ENCODE measurements around the gene GNPTG. TPM values are rescaled to one million over a fixed set of nuclear protein-coding genes. Genes with fewer than 3 reads are reported as not detected.

GNPTG gene
- total RNA-seq, 1 donor = 69.1 TPM

DNA sequence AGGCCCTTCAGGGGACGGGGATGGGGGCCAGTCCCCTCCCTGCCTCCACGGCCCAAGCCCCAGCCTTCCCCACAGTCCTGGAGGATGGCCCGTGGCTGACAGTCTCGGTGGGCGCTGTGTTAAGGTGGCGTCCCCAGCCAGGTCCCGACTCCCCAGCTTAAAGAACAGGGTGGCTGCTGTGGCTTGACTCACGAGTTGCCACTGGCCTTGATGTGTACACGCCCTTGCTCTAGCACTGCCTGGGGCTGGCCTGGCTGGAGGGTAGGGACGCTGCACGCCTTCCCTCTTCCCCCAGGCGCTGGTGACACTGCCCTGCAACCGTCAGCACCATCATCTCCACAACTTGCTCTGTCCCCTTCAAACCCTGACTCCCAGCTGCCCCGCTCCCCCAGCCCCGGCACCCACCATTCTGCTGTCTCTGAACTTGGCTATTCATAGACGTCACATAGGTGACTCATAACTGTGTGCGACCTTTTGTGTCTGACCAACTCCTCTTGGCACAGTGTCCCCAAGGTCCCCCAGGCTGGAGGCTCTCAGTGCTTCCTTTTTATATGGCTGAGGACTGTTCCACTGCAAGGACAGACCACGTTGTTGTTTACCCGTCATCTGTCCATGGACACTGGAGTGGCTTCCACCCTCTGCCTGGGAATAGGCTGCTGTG lies 6.3 kb downstream of the GNPTG start:
- Histone ChIP-seq H3K36me3 (ENCODE audit: insufficient read depth, low read length) (peaks cover 17% of the 10 kb centered on the region), H3K79me2 (ENCODE audit: insufficient read depth, low read length) (peaks cover 94% of the 10 kb centered on the region), H2AFZ (ENCODE audit: low read length) (no peak overlapping the region), H3K4me1 (ENCODE audit: insufficient read depth, low read length) (no peaks in the 10 kb centered on the region), H3K4me3 (ENCODE audit: insufficient read depth, low read length) (no peak overlapping the region), H3K27me3 (ENCODE audit: insufficient read depth, low read length) (no peaks in the 10 kb centered on the region), H3K27ac (ENCODE audit: low read depth, low read length) (no peak overlapping the region), H3K9me3 (ENCODE audit: low read depth, low read length) (no peaks in the 10 kb centered on the region), H3K4me2 (ENCODE audit: insufficient read depth, low read length) (no peak overlapping the region), H4K20me1 (ENCODE audit: insufficient read depth, low read length) (peaks cover 29% of the 10 kb centered on the region)
- no peak for DNase-seq (ENCODE audit: insufficient read length, low spot score, missing footprints)
- TF ChIP-seq CTCF (IDR thresholded peaks at IDR 0.05; ENCODE audit: extremely low read depth, low read depth, low read length) = no peak

DNA sequence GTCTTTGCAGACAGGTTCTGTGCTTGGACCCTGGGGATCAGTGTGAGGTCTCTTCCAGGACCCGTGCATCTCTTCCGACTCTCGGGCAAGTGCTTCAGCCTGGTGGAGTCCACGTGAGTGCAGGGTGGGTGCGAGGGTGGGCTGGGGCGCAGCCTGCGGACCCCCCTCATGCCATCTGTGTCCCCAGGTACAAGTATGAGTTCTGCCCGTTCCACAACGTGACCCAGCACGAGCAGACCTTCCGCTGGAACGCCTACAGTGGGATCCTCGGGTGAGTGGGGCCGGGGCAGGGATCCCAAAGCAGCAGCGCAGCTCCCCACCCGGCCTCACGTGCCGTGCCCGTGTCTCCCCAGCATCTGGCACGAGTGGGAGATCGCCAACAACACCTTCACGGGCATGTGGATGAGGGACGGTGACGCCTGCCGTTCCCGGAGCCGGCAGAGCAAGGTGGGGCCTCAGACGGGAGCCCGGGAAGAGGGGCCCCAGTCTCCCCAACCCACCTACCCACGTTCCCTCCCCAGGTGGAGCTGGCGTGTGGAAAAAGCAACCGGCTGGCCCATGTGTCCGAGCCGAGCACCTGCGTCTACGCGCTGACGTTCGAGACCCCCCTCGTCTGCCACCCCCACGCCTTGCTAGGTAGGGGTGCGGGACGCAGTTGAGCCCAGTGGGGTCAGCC lies 10.1 kb downstream of the GNPTG start:
- Histone ChIP-seq H3K4me2 (ENCODE audit: insufficient read depth, low read length) (no peak overlapping the region), H3K9me3 (ENCODE audit: low read depth, low read length) (no peaks in the 10 kb centered on the region), H4K20me1 (ENCODE audit: insufficient read depth, low read length) (peaks cover 27% of the 10 kb centered on the region), H3K27me3 (ENCODE audit: insufficient read depth, low read length) (no peaks in the 10 kb centered on the region), H3K27ac (ENCODE audit: low read depth, low read length) (no peak overlapping the region), H3K4me3 (ENCODE audit: insufficient read depth, low read length) (no peak overlapping the region), H3K4me1 (ENCODE audit: insufficient read depth, low read length) (no peaks in the 10 kb centered on the region), H3K79me2 (ENCODE audit: insufficient read depth, low read length) (peaks cover 58% of the 10 kb centered on the region), H3K36me3 (ENCODE audit: insufficient read depth, low read length) (peaks cover 42% of the 10 kb centered on the region), H2AFZ (ENCODE audit: low read length) (no peak overlapping the region)
- no peak for TF ChIP-seq CTCF (IDR thresholded peaks at IDR 0.05; ENCODE audit: extremely low read depth, low read depth, low read length)
- DNase-seq (ENCODE audit: insufficient read length, low spot score, missing footprints) = no peak

DNA sequence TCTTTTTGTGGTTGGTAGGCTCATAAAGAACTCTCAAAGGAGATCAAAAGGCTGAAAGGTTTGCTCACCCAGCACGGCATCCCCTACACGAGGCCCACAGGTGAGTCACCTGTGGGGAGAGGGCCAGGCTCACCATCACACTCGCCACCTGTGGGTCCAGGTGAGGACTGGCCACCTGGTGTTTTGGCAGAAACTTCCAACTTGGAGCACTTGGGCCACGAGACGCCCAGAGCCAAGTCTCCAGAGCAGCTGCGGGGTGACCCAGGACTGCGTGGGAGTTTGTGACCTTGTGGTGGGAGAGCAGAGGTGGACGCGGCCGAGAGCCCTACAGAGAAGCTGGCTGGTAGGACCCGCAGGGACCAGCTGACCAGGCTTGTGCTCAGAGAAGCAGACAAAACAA lies 11.1 kb downstream of the GNPTG start:
- Histone ChIP-seq H3K4me2 (ENCODE audit: insufficient read depth, low read length) (no peak overlapping the region), H3K79me2 (ENCODE audit: insufficient read depth, low read length) (peaks cover 51% of the 10 kb centered on the region), H3K27me3 (ENCODE audit: insufficient read depth, low read length) (no peaks in the 10 kb centered on the region), H3K27ac (ENCODE audit: low read depth, low read length) (no peak overlapping the region), H3K36me3 (ENCODE audit: insufficient read depth, low read length) (peaks cover 42% of the 10 kb centered on the region), H3K4me1 (ENCODE audit: insufficient read depth, low read length) (no peaks in the 10 kb centered on the region), H2AFZ (ENCODE audit: low read length) (no peak overlapping the region), H3K9me3 (ENCODE audit: low read depth, low read length) (no peaks in the 10 kb centered on the region), H3K4me3 (ENCODE audit: insufficient read depth, low read length) (no peak overlapping the region), H4K20me1 (ENCODE audit: insufficient read depth, low read length) (peaks cover 24% of the 10 kb centered on the region)
- DNase-seq (ENCODE audit: insufficient read length, low spot score, missing footprints) = no peak
- TF ChIP-seq CTCF (IDR thresholded peaks at IDR 0.05; ENCODE audit: extremely low read depth, low read depth, low read length) = no peak

GRCh38 chr16:1363501-1364041 lies 11.8 kb downstream of the GNPTG start:
- Histone ChIP-seq H2AFZ (ENCODE audit: low read length) (no peak overlapping the region), H3K4me2 (ENCODE audit: insufficient read depth, low read length) (no peak overlapping the region), H3K27ac (ENCODE audit: low read depth, low read length) (no peak overlapping the region), H3K27me3 (ENCODE audit: insufficient read depth, low read length) (no peaks in the 10 kb centered on the region), H4K20me1 (ENCODE audit: insufficient read depth, low read length) (peaks cover 24% of the 10 kb centered on the region), H3K36me3 (ENCODE audit: insufficient read depth, low read length) (peaks cover 42% of the 10 kb centered on the region), H3K4me1 (ENCODE audit: insufficient read depth, low read length) (no peaks in the 10 kb centered on the region), H3K79me2 (ENCODE audit: insufficient read depth, low read length) (peaks cover 44% of the 10 kb centered on the region), H3K4me3 (ENCODE audit: insufficient read depth, low read length) (no peak overlapping the region), H3K9me3 (ENCODE audit: low read depth, low read length) (no peaks in the 10 kb centered on the region)
- DNase-seq (ENCODE audit: insufficient read length, low spot score, missing footprints) = peak; percentile 97
- peak; percentile 67 for TF ChIP-seq CTCF (IDR thresholded peaks at IDR 0.05; ENCODE audit: extremely low read depth, low read depth, low read length)
